GM12878 (cell line): Measurements from ENCODE around the gene CDC14B. TPM values are rescaled to one million over a fixed set of nuclear protein-coding genes. Genes with fewer than 3 reads are reported as not detected.

Experiments
- ATAC-seq: fragments of 200-7000 bp; cut with Tn5 transposase; 3 replicates; pipeline ENCODE4 v1.9.1; 2020; ENCODE audit warnings: mild to moderate bottlenecking, moderate library complexity
- BruUV-seq: library from RNA; stranded (reverse); fragments of 400-500 nt; replicated peaks from 2 replicates; lab custom pipeline; 2021; lab: Mats Ljungman, UMichigan
- CTCF ChIA-PET: fragments of 300-600 bp; sonication (Branson Sonifier 250); formaldehyde crosslinking; extraction: SDS; loops from one replicate; lab custom pipeline; 2021; ENCODE audit warnings: inconsistent platforms; lab: Yijun Ruan, JAX
- POLR2A ChIA-PET: fragments of 350-600 bp; formaldehyde crosslinking; extraction: SDS; loops from one replicate; lab custom pipeline; 2021; ENCODE audit warnings: inconsistent platforms; lab: Charles Lee
- RAD21 ChIA-PET: fragments of 300-600 bp; sonication (Branson Sonifier 250); formaldehyde crosslinking; loops from one replicate; lab custom pipeline; 2023; ENCODE audit warnings: antibody characterized with exemption; ENCODE audit not compliant: unreplicated experiment; lab: Charles Lee
- SMC1A ChIA-PET: fragments of 300-600 bp; sonication (Branson Sonifier 250); formaldehyde crosslinking; loops from one replicate; lab custom pipeline; 2023; ENCODE audit not compliant: unreplicated experiment, uncharacterized antibody; lab: Charles Lee
- DNase-seq: peaks from one replicate; pipeline ENCODE4 v3.0.0-alpha.2; 2011; ENCODE audit warnings: low read depth, low spot score
- FAIRE-seq: peaks from 3 replicates; lab custom pipeline; 2011; peaks lifted over from hg19 to GRCh38; lab: Jason Lieb, UNC
- H2AFZ ChIP-seq: 2 replicates; pipeline ENCODE4 v1.6.0; 2011; ENCODE audit warnings: low read depth, low read length, control low read depth; ENCODE audit not compliant: control insufficient read depth
- H3K27ac ChIP-seq: 2 replicates; pipeline ENCODE4 v1.5.1; 2011; ENCODE audit warnings: control low read depth; ENCODE audit not compliant: control insufficient read depth, insufficient read depth
- H3K27me3 ChIP-seq, 2 experiments: replicated peaks in 1 of 2; 2 replicates each; pipeline versions ENCODE4 v1.6.0 to v1.6.1; 2011; ENCODE audit warnings: low read length in 1 of 2; ENCODE audit not compliant: control insufficient read depth in 2 of 2, insufficient read depth in 2 of 2
- H3K36me3 ChIP-seq, 2 experiments: 2 replicates each; pipeline ENCODE4 v1.5.1; 2011; ENCODE audit warnings: low read length in 1 of 2; ENCODE audit not compliant: control insufficient read depth in 2 of 2, insufficient read depth in 2 of 2
- H3K4me1 ChIP-seq: 2 replicates; pipeline ENCODE4 v1.6.1; 2011; ENCODE audit warnings: mild to moderate bottlenecking, low read length, moderate library complexity, mixed read lengths; ENCODE audit not compliant: control insufficient read depth, insufficient read depth
- H3K4me2 ChIP-seq: 2 replicates; pipeline ENCODE4 v1.6.0; 2011; ENCODE audit warnings: control low read depth; ENCODE audit not compliant: control insufficient read depth, insufficient read depth
- H3K4me3 ChIP-seq: fragments of 200-600 bp; sonication (generic); 2 replicates; pipeline ENCODE4 v1.5.1; 2016
- H3K79me2 ChIP-seq: 2 replicates; pipeline ENCODE4 v1.6.0; 2011; ENCODE audit warnings: low read length; ENCODE audit not compliant: control insufficient read depth, insufficient read depth
- H3K9ac ChIP-seq: 2 replicates; pipeline ENCODE4 v1.8.0; 2011; ENCODE audit warnings: low read length, control low read depth, mixed read lengths; ENCODE audit not compliant: control insufficient read depth, insufficient read depth
- H3K9me3 ChIP-seq: replicated peaks from 3 replicates; pipeline ENCODE4 v1.5.1; 2011; ENCODE audit warnings: mild to moderate bottlenecking, low read length; ENCODE audit not compliant: control insufficient read depth, insufficient read depth
- H4K20me1 ChIP-seq: 2 replicates; pipeline ENCODE4 v1.6.0; 2011; ENCODE audit not compliant: control insufficient read depth, insufficient read depth
- ATF7 ChIP-seq: fragments of 450-650 bp; IDR thresholded peaks from 2 replicates; pipeline ENCODE4 v1.6.1; 2016; ENCODE audit warnings: low read depth, mild to moderate bottlenecking
- BCL11A ChIP-seq: IDR thresholded peaks from 2 replicates; pipeline ENCODE4 v1.6.1; 2011; ENCODE audit warnings: low read depth, low read length
- BRCA1 ChIP-seq: IDR thresholded peaks from 2 replicates; pipeline ENCODE4 v1.6.1; 2011; ENCODE audit warnings: low read depth, low read length, improper control_type of control experiment
- CTCF ChIP-seq, 3 experiments: IDR thresholded peaks in 2 of 3; conservative IDR thresholded peaks in 1 of 3; 2 replicates each; pipeline ENCODE4 v1.5.1; 2011; ENCODE audit warnings: low read depth in 3 of 3, low read length in 3 of 3, mild to moderate bottlenecking in 3 of 3, control low read depth in 2 of 3, moderate library complexity in 2 of 3, inconsistent platforms in 1 of 3, mixed read lengths in 1 of 3; ENCODE audit not compliant: control insufficient read depth in 2 of 3, insufficient read depth in 1 of 3; ENCODE audit errors: extremely low read depth in 1 of 3
- DPF2 ChIP-seq: fragments of 450-650 bp; IDR thresholded peaks from 2 replicates; pipeline ENCODE4 v1.6.1; 2017; ENCODE audit warnings: mild to moderate bottlenecking
- GATAD2B ChIP-seq: fragments of 450-650 bp; conservative IDR thresholded peaks from 2 replicates; pipeline ENCODE4 v1.6.1; 2017; ENCODE audit warnings: low read depth, mild to moderate bottlenecking, moderate library complexity
- MTA3 ChIP-seq: IDR thresholded peaks from 2 replicates; pipeline ENCODE4 v1.6.1; 2012; ENCODE audit warnings: low read length, inconsistent platforms, borderline replicate concordance
- NR2F1 ChIP-seq: fragments of 450-650 bp; conservative IDR thresholded peaks from 2 replicates; pipeline ENCODE4 v1.6.1; 2017; ENCODE audit warnings: mild to moderate bottlenecking
- POLR2A ChIP-seq: IDR thresholded peaks from 2 replicates; pipeline ENCODE4 v1.6.1; 2011; ENCODE audit warnings: low read depth, mild to moderate bottlenecking, low read length
- RFX5 ChIP-seq: IDR thresholded peaks from 2 replicates; pipeline ENCODE4 v1.6.1; 2011; ENCODE audit warnings: low read depth, low read length, improper control_type of control experiment
- SMAD5 ChIP-seq: IDR thresholded peaks from 2 replicates; pipeline ENCODE4 v1.6.1; 2016; ENCODE audit warnings: antibody characterized with exemption, low read depth
- SP1 ChIP-seq: IDR thresholded peaks from one replicate; pipeline ENCODE4 v1.6.1; 2011; ENCODE audit warnings: low read depth, low read length
- SREBF2 ChIP-seq: IDR thresholded peaks from 2 replicates; pipeline ENCODE4 v1.6.1; 2012; ENCODE audit warnings: mild to moderate bottlenecking, low read length
- SUPT20H ChIP-seq: IDR thresholded peaks from 2 replicates; pipeline ENCODE4 v1.6.1; 2011; ENCODE audit warnings: low read depth, mild to moderate bottlenecking, low read length, moderate library complexity, borderline replicate concordance; ENCODE audit not compliant: control insufficient read depth
- WRNIP1 ChIP-seq: IDR thresholded peaks from 2 replicates; pipeline ENCODE4 v1.6.1; 2011; ENCODE audit warnings: low read depth, low read length, improper control_type of control experiment, borderline replicate concordance
- WGBS: methylation state at CpG from one replicate; pipeline ENCODE4 v1.1.6; 2016; ENCODE audit warnings: low lambda C conversion rate; ENCODE audit not compliant: insufficient replicate concordance, insufficient coverage; ENCODE audit errors: missing lambda C conversion rate; 5-methylcytosine and 5-hydroxymethylcytosine counted together
- in situ Hi-C: fragments of 300-500 bp; cut with MboI; formaldehyde crosslinking; loops from 9 replicates; pipeline ENCODE4 v1.14.3; 2018; ENCODE audit warnings: mixed read lengths
- intact Hi-C: fragments of 100-400 bp; cut with micrococcal nuclease; formaldehyde crosslinking; loops from one replicate; pipeline ENCODE4 v1.14.2; 2022; ENCODE audit not compliant: unreplicated experiment
- polyA plus RNA-seq, 11 experiments: library from polyadenylated mRNA; depleted of rRNA in 4 of 11; unstranded in 6 of 11; stranded (reverse) in 5 of 11; fragments of >200 nt; fragmentation: Nextera tagmentation in 4 of 11; fragmentation: Illumina TruSeq in 1 of 11; extraction: Ambion mirVana in 4 of 11; extraction: Trizol in 1 of 11; gene quantifications; 1 replicate in 1 of 11; 2 replicates in 10 of 11; pipeline versions ENCODE4 v1.2.1 to v1.2.3, GENCODE V29; 2011 to 2016; ENCODE audit warnings: inconsistent platforms in 2 of 11, missing spikeins in 2 of 11, low read depth in 1 of 11
- total RNA-seq, 4 experiments: library from RNA; depleted of rRNA in 3 of 4; stranded (reverse); fragments of >200 nt in 3 of 4; fragmentation: Illumina TruSeq in 1 of 4; extraction: Trizol in 1 of 4; gene quantifications; 2 replicates each; pipeline versions ENCODE4 v1.2.1 to v1.2.3, GENCODE V29; 2013 to 2021
- TF ChIP-seq, protein P1 (sequence below): fragments of 450-650 bp; IDR thresholded peaks from 2 replicates; pipeline ENCODE4 v1.6.1; 2017; ENCODE audit warnings: low read depth, mild to moderate bottlenecking, moderate library complexity
- TF ChIP-seq, protein P2 (sequence below): fragments of 150-350 bp; IDR thresholded peaks from 2 replicates; pipeline ENCODE4 v1.6.1; 2014; ENCODE audit warnings: mild to moderate bottlenecking, low read depth, low read length

The CDC14B gene
- total and polyA plus RNA-seq, 10 of the 15 experiments (the other 5 are each of a cell fraction or from before 2014, with no cell fraction given): 3.7 to 11.7 (median 6.2) TPM

GRCh38 chr9:96501633-96502538 lies 117.8 kb downstream of the CDC14B start:
- ChIA-PET CTCF (interaction anchor here (0.9 to 1.6 kb wide), 2 partner anchors 39 to 165 kb away, joined by 3 to 4 read pairs; no protein-coding TSS in a partner anchor), POLR2A (no interaction called here), RAD21 (no interaction called here), SMC1A (no interaction called here)
- ATAC-seq (no peak), FAIRE-seq (no peak), DNase-seq (no peak)
- Histone ChIP-seq H3K36me3 (no peaks in the 10 kb centered on the region), H3K27ac (no peak overlapping the region), H3K4me2 (no peak overlapping the region), H3K4me1 (no peaks in the 10 kb centered on the region), H3K27me3 (no peaks in the 10 kb centered on the region), H4K20me1 (no peaks in the 10 kb centered on the region), H2AFZ (no peak overlapping the region), H3K79me2 (no peaks in the 10 kb centered on the region), H3K9me3 (no peaks in the 10 kb centered on the region), H3K9ac (no peak overlapping the region), H3K4me3 (no peak overlapping the region)
- BruUV-seq: no TSS peak
- in situ Hi-C loops: no loop called here
- 62% methylated on average over 15 of the region's 15 CpGs for WGBS
- intact Hi-C loops: no loop called here
- TF ChIP-seq BCL11A (no peak), SUPT20H (no peak), RFX5 (no peak), ATF7 (no peak), POLR2A (no peak), SP1 (no peak), MTA3 (no peak), BRCA1 (no peak), NR2F1 (no peak), SREBF2 (no peak), GATAD2B (no peak), WRNIP1 (no peak), CTCF (IDR thresholded peaks at IDR 0.05 in 2 of 3, conservative IDR thresholded peaks at IDR 0.05 in 1 of 3; ENCODE audit: control insufficient read depth in 2 of 3, extremely low read depth in 1 of 3, insufficient read depth in 1 of 3, low read depth in 3 of 3, low read length in 3 of 3) (no peak), DPF2 (no peak), SMAD5 (no peak)
- TF ChIP-seq, protein P1, sequence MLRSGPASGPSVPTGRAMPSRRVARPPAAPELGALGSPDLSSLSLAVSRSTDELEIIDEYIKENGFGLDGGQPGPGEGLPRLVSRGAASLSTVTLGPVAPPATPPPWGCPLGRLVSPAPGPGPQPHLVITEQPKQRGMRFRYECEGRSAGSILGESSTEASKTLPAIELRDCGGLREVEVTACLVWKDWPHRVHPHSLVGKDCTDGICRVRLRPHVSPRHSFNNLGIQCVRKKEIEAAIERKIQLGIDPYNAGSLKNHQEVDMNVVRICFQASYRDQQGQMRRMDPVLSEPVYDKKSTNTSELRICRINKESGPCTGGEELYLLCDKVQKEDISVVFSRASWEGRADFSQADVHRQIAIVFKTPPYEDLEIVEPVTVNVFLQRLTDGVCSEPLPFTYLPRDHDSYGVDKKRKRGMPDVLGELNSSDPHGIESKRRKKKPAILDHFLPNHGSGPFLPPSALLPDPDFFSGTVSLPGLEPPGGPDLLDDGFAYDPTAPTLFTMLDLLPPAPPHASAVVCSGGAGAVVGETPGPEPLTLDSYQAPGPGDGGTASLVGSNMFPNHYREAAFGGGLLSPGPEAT: no peak
- TF ChIP-seq, protein P2, sequence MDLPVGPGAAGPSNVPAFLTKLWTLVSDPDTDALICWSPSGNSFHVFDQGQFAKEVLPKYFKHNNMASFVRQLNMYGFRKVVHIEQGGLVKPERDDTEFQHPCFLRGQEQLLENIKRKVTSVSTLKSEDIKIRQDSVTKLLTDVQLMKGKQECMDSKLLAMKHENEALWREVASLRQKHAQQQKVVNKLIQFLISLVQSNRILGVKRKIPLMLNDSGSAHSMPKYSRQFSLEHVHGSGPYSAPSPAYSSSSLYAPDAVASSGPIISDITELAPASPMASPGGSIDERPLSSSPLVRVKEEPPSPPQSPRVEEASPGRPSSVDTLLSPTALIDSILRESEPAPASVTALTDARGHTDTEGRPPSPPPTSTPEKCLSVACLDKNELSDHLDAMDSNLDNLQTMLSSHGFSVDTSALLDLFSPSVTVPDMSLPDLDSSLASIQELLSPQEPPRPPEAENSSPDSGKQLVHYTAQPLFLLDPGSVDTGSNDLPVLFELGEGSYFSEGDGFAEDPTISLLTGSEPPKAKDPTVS: no peak
